Choroid plexus epithelial cell (primary cell): ENCODE data around the gene BTBD6.
"Not testable (repeated sequence)": the region's sequence is repeated elsewhere in the genome, so short reads cannot be mapped to it uniquely, and the experiment has no call there.

ENCODE experiments used
- DNase-seq: peaks from one replicate; pipeline ENCODE4 v3.0.0-alpha.2; 2010; ENCODE audit warnings: low read depth
- H3K4me3 ChIP-seq: 2 replicates; pipeline ENCODE4 v1.5.1; 2011; ENCODE audit warnings: low read depth, mild to moderate bottlenecking, control low read depth, low read length, moderate library complexity
- TF ChIP-seq, protein P1 (sequence below): conservative IDR thresholded peaks from 2 replicates; pipeline ENCODE4 v1.5.1; 2011; ENCODE audit warnings: low read depth, mild to moderate bottlenecking, control low read depth, inconsistent platforms, low read length, moderate library complexity

The BTBD6 gene

DNA sequence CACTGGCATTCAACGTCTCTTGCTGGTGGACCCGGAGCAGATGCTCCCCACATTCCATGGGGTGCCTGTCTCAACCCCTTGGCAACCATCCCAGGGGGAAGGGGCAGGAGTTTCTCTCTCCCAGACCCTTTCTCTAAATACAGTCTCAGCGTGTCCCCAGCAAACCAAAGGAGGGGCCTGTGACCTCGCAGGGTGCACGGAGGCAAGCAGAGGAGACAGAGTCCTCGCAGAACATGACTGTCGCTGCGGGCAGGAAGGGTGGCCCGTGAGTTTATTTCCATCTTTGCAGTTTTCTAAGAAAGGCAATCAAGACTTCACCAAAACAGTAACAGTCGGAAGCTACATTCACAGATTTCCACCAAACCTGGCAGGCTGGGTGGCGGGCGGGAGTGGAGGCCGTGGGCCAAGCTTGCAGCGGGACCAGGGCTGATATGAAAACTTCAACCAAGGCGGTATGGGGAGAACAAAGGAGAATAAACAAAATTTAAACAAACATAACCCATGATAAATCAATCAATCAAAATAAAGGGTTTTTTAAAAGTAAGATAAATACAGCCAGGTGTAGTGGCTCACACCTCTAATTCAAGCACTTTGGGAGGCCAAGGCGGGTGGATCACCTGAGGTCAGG lies 33.9 kb downstream of the BTBD6 start:
- TF ChIP-seq, protein P1, sequence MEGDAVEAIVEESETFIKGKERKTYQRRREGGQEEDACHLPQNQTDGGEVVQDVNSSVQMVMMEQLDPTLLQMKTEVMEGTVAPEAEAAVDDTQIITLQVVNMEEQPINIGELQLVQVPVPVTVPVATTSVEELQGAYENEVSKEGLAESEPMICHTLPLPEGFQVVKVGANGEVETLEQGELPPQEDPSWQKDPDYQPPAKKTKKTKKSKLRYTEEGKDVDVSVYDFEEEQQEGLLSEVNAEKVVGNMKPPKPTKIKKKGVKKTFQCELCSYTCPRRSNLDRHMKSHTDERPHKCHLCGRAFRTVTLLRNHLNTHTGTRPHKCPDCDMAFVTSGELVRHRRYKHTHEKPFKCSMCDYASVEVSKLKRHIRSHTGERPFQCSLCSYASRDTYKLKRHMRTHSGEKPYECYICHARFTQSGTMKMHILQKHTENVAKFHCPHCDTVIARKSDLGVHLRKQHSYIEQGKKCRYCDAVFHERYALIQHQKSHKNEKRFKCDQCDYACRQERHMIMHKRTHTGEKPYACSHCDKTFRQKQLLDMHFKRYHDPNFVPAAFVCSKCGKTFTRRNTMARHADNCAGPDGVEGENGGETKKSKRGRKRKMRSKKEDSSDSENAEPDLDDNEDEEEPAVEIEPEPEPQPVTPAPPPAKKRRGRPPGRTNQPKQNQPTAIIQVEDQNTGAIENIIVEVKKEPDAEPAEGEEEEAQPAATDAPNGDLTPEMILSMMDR = no peak
- no peak for DNase-seq
- no peak overlapping the region for H3K4me3 ChIP-seq

DNA sequence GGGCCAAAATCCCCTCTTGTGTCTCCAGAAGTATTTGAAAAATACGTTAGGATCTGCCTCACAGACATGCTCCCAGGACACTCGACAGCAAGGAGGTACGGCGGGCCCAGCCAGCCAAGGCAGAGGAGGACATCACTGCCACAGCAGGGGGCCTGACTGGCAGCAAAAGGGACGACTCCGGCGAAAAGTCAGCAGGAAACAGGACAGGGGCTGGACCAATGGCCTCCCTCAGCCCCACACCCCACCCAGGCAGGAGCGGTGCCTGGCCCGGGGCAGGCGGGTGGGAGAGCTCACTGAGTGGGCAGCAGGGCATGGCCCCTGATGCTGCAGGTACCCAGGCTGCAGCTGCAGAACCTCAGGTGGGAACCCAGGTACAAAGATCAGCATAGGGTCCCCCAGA lies 34.7 kb downstream of the BTBD6 start:
- no peak overlapping the region for H3K4me3 ChIP-seq
- no peak for DNase-seq
- TF ChIP-seq, protein P1 = no peak

DNA sequence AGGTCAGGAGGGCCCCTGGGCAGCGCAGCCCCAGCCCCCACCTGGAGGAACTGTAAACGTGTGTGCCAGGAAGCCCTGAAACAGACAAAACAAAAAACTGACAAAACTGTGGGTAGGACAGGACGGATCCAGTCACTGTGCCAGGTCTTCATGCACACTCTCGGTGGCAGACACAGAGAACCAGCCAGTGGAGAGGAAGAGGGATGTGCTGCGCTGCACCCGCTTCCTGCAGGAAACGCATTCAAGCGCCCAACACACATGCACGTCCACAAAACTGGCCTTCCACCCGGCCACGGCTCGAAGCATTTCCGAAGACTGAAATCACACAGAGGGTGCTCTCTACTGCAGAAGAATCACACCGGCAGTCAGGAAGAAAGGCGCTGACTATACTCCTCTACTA lies 35.6 kb downstream of the BTBD6 start:
- DNase-seq = no peak
- H3K4me3 ChIP-seq = no peak overlapping the region

DNA sequence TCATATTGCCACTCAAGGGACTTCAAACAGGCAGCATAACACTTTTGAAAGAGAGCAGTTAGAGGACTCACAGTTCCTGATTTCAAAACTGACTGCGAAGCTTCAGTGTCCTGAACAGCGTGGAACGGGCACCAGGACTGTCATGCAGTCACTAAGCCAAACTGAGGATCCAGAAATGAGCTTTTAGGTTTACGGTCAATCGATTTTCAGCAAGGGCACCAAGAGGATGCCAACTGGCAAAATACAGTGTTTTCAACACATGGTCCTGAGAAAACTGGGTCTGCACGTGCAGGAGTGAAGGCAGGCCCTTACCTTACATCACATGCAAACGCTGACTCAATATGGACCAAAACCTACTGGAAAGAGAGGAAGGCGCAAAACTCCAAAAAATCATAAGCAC lies 36.8 kb downstream of the BTBD6 start:
- TF ChIP-seq, protein P1 = no peak
- H3K4me3 ChIP-seq = no peak overlapping the region
- no peak for DNase-seq

More for the DNA sequence above, 35.6 kb downstream of the BTBD6 start:
- TF ChIP-seq, protein P1 = no peak

DNA sequence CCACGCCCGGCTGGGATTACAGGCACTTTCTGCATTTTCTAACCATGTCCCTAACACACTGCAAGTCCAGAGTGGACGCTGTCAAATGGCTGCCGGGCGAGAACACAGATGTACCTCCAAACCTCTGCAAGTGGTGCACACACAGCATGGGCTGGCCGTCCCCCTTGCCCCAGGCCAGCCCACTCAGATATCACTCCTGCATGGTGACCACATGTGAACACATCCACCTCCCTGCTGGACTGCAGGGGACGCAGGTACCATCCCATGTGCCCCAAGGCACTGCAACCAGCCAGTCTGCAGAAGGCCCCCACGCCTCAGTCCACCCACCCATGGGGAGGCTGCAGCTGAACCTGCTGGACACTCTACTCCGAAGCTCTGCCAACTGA lies 38.4 kb downstream of the BTBD6 start:
- DNase-seq = no peak
- TF ChIP-seq, protein P1 = no peak

DNA sequence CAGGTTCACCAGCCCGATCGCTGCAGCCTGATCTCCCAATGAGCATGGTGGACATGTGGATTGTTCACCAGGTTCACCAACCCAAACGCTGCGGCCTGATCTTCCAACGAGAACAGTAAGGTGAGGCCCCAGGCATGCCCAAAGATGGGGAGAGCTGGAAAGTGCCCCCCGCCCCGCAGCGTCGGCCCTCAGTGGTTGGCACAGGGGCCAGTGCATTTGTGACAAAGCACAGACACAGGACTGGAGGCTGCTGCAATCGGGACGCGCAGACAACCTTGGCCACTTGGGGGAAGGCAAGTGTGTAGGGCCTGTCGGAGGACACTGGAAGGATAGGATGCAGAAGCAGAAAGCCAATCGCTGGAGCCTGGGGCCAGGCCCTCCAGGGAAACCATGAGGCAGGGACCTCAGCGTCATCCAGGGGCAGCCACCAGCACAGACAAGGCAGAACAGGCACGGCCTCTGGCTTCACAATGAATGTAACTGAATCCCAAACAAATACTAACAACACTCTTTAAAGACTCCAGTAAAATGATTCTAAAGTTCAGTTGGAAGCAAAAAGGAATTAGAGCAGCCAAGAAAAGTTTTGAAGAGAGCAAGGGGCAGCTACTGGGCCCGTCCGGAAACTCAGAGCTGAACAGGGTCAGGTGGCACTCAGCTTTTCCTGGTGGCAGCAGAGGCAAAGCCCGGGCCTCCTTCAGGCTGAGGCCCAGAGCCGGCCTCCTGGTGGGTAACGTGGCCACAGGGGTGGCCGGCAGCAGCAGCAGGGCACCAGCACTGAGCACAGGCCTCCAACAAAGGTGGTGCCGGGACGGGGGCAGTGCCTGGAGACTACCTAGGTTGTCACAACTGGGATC lies 39.1 kb downstream of the BTBD6 start:
- H3K4me3 ChIP-seq = no peak overlapping the region
- TF ChIP-seq, protein P1 = no peak
- no peak for DNase-seq

More for the DNA sequence above, 38.4 kb downstream of the BTBD6 start:
- no peak overlapping the region for H3K4me3 ChIP-seq

DNA sequence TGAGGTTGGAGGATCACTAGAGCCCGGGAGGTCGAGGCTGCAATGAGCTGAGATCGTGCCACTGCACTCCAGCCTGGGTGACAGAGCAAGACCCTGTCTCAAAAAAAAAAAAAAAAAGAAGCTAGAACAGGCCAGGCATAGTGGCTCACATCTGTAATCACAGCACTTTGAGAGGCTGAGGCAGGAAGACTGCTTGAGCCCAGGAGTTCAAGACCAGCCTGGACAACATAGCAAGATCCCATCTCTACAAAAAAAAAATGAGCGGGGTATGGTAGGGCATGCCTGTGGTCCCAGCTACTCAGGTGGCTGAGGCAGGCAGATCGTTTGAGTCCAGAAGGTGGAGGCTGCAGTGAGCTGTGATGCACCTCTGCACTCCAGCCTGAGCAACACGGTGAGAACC lies 40.6 kb downstream of the BTBD6 start:
- H3K4me3 ChIP-seq = not testable (repeated sequence)

More for the DNA sequence above, 40.6 kb downstream of the BTBD6 start:
- DNase-seq = not testable (repeated sequence)
